T47D (cell line): Measurements from ENCODE around the gene AHRR.
A peak's percentile ranks its signal among the peaks of the same experiment; 100 is the strongest.

Experiments used
- DNase-seq, 2 experiments: peaks; one replicate each; pipeline versions ENCODE4 v3.0.0 to v3.0.0-alpha.2; 2011 to 2012; ENCODE audit warnings: low read depth in 1 of 2, low spot score in 1 of 2
- JUND ChIP-seq: IDR thresholded peaks from 2 replicates; pipeline ENCODE4 v1.6.1; 2012; ENCODE audit warnings: low read depth
- in situ Hi-C: cut with HindIII; loops from 2 replicates; pipeline ENCODE4 v1.10.0; 2016; ENCODE audit warnings: low sequenced_read_pairs, low pct_unique_long_range_greater_than_20kb

The AHRR gene

GRCh38 chr5:334903-335739, 13.6 kb downstream of the AHRR start:
- in situ Hi-C loops, result no loop called here
- TF ChIP-seq JUND, result no peak
- DNase-seq, result no peak

- DNase-seq, result no peak
- in situ Hi-C loops, result no loop called here
- TF ChIP-seq JUND, result no peak
These were observed 14.2 kb downstream of the AHRR start for GRCh38 chr5:335740-336038.

- peak; percentile 94 for DNase-seq
These were observed 16.1 kb downstream of the AHRR start for GRCh38 chr5:337563-338130.

GRCh38 chr5:342501-343460, 21.3 kb downstream of the AHRR start:
- in situ Hi-C loops, result no loop called here
- TF ChIP-seq JUND, result no peak
- DNase-seq, result no peak

More at GRCh38 chr5:337563-338130, 16.1 kb downstream of the AHRR start:
- no peak for TF ChIP-seq JUND
- in situ Hi-C loops, result no loop called here

- peak; percentile 71 to 93 for DNase-seq
- no peak for TF ChIP-seq JUND
- in situ Hi-C loops, result no loop called here
These were observed 22.2 kb downstream of the AHRR start for GRCh38 chr5:343461-344401.

- TF ChIP-seq JUND, result no peak
- in situ Hi-C loops, result no loop called here
- no peak for DNase-seq
These were observed 23.2 kb downstream of the AHRR start for GRCh38 chr5:344668-345067.

GRCh38 chr5:345404-346195, 24.1 kb downstream of the AHRR start:
- no peak for DNase-seq
- no peak for TF ChIP-seq JUND
- in situ Hi-C loops, result no loop called here

GRCh38 chr5:346229-346935, 24.9 kb downstream of the AHRR start:
- TF ChIP-seq JUND, result no peak
- in situ Hi-C loops, result no loop called here
- no peak for DNase-seq

- no peak for TF ChIP-seq JUND
- in situ Hi-C loops, result no loop called here
- no peak for DNase-seq
These were observed 26.3 kb downstream of the AHRR start for GRCh38 chr5:347712-348284.

- TF ChIP-seq JUND, result no peak
- DNase-seq, result no peak
- in situ Hi-C loops, result no loop called here
These were observed 27.2 kb downstream of the AHRR start for GRCh38 chr5:348726-349125.
